OCI-LY7 (cell line): ENCODE data around the gene ZNF443.

Source experiments
- EZH2phosphoT487 ChIP-seq: fragments of 200-600 bp; sonication (generic); IDR thresholded peaks from 2 replicates; pipeline ENCODE4 v1.6.1; 2018; ENCODE audit warnings: low read depth, borderline replicate concordance, mild to moderate bottlenecking, mixed run types, antibody characterized with exemption, low read length, moderate library complexity, mixed read lengths
- TF ChIP-seq, protein P1 (sequence below): fragments of 200-600 bp; sonication (generic); conservative IDR thresholded peaks from 2 replicates; pipeline ENCODE4 v1.5.1; 2014; ENCODE audit warnings: mild to moderate bottlenecking, antibody characterized with exemption, low read length, moderate library complexity, mixed read lengths

DNA sequence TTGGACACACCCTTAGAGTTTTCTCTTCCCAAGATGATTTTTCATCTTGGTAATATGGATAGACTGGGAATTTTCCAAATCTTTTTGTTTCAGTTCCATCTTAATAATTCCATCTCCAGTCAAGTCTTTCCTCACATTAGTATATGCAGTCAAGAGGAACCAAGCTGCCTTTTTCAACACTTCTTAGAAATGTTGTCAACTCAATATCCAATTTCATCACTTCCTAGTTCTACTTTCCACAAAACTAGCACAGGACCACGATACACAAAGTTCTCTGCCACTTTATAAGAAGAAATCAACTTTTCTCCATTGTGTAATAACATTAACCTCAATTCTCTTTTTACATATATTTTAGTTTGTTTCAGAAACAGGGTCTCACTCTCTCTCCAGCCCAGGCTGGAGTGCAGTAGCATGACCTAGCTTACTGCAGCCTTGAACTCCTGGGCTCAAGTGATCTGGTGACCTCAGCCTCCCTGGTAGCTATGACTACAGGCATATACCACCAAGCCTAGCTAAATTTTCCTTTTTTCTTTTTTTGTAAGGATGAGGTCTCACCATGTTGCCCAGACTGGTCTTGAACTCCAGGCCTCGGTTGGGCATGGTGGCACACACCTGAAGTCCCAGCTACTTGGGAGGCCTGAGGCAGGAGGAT, 15.5 kb downstream of the ZNF443 start:
- TF ChIP-seq, protein P1, sequence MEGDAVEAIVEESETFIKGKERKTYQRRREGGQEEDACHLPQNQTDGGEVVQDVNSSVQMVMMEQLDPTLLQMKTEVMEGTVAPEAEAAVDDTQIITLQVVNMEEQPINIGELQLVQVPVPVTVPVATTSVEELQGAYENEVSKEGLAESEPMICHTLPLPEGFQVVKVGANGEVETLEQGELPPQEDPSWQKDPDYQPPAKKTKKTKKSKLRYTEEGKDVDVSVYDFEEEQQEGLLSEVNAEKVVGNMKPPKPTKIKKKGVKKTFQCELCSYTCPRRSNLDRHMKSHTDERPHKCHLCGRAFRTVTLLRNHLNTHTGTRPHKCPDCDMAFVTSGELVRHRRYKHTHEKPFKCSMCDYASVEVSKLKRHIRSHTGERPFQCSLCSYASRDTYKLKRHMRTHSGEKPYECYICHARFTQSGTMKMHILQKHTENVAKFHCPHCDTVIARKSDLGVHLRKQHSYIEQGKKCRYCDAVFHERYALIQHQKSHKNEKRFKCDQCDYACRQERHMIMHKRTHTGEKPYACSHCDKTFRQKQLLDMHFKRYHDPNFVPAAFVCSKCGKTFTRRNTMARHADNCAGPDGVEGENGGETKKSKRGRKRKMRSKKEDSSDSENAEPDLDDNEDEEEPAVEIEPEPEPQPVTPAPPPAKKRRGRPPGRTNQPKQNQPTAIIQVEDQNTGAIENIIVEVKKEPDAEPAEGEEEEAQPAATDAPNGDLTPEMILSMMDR = no peak
- TF ChIP-seq EZH2phosphoT487 = no peak
